Endodermal cell (in vitro differentiated cells): Measurements from ENCODE around the gene MAP7D3. TPM values are rescaled to one million over a fixed set of nuclear protein-coding genes. Genes with fewer than 3 reads are reported as not detected.
A peak's percentile ranks its signal among the peaks of the same experiment; 100 is the strongest.

ENCODE experiments used
- DNase-seq: peaks from one replicate; pipeline ENCODE4 v3.0.0-alpha.2; 2017
- H3K27ac ChIP-seq: 2 replicates; pipeline ENCODE4 v1.5.1; 2013; ENCODE audit warnings: mild to moderate bottlenecking, low read depth, low read length, moderate library complexity
- H3K27me3 ChIP-seq: 2 replicates; pipeline ENCODE4 v1.6.1; 2013; ENCODE audit warnings: mild to moderate bottlenecking, low read length, moderate library complexity; ENCODE audit not compliant: insufficient read depth, control insufficient read depth, poor library complexity, severe bottlenecking
- H3K36me3 ChIP-seq: 2 replicates; pipeline ENCODE4 v1.7.0; 2013; ENCODE audit warnings: mild to moderate bottlenecking, low read length, moderate library complexity; ENCODE audit not compliant: control insufficient read depth, insufficient read depth
- H3K4me1 ChIP-seq: one replicate; pipeline ENCODE4 v1.7.0; 2013; ENCODE audit warnings: low read length; ENCODE audit not compliant: control insufficient read depth, insufficient read depth
- H3K4me3 ChIP-seq: 2 replicates; pipeline ENCODE4 v1.5.1; 2013; ENCODE audit warnings: mild to moderate bottlenecking, low read length, moderate library complexity
- H3K9ac ChIP-seq: 2 replicates; pipeline ENCODE4 v1.6.1; 2013; ENCODE audit warnings: mild to moderate bottlenecking, low read length, moderate library complexity; ENCODE audit not compliant: poor library complexity, severe bottlenecking; ENCODE audit errors: extremely low read depth
- H3K9me3 ChIP-seq: 2 replicates; pipeline ENCODE4 v1.6.1; 2013; ENCODE audit warnings: mild to moderate bottlenecking, low read length, moderate library complexity; ENCODE audit not compliant: control insufficient read depth
- H3K27ac Mint-ChIP-seq: 2 replicates; pipeline ENCODE4 v1.8.0; 2020; ENCODE audit warnings: mixed read lengths
- H3K27me3 Mint-ChIP-seq: 2 replicates; pipeline ENCODE4 v1.8.0; 2021; ENCODE audit warnings: mild to moderate bottlenecking, mixed read lengths; ENCODE audit not compliant: insufficient read depth
- H3K36me3 Mint-ChIP-seq: 2 replicates; pipeline ENCODE4 v1.8.0; 2020; ENCODE audit warnings: low read depth, mixed read lengths
- H3K4me1 Mint-ChIP-seq: 2 replicates; pipeline ENCODE4 v1.8.0; 2020; ENCODE audit warnings: mixed read lengths
- H3K4me3 Mint-ChIP-seq: 2 replicates; pipeline ENCODE4 v1.8.0; 2020; ENCODE audit warnings: mild to moderate bottlenecking, moderate library complexity, mixed read lengths
- H3K9me3 Mint-ChIP-seq: 2 replicates; pipeline ENCODE4 v1.8.0; 2020; ENCODE audit warnings: mild to moderate bottlenecking, mixed read lengths
- WGBS, 2 experiments: methylation state at CpG; one replicate each; pipeline versions ENCODE4 v1.1.5 to v1.1.7; 2013; ENCODE audit warnings: missing lambda C conversion rate in 2 of 2, mixed read lengths in 1 of 2; ENCODE audit not compliant: insufficient coverage in 1 of 2, insufficient read length in 1 of 2; 5-methylcytosine and 5-hydroxymethylcytosine counted together
- total RNA-seq, 2 donors: library from RNA; stranded (reverse); fragmentation: NEBNext Ultra II Directional in 1 of 2; extraction: Animal tissue kit (Norgen Biotek cat#: 25700) in 1 of 2; gene quantifications; 2 replicates in 1 of 2; 3 replicates in 1 of 2; pipeline ENCODE4 v1.2.1, GENCODE V29; 2021
- TF ChIP-seq, protein P1 (sequence below): fragments of 200-600 bp; sonication (generic); conservative IDR thresholded peaks from 2 replicates; pipeline ENCODE4 v1.5.0; 2021; ENCODE audit warnings: antibody characterized with exemption, mild to moderate bottlenecking

MAP7D3 gene
- total RNA-seq, 2 donors from 2014 or later, result 12.3 to 14.2 TPM

DNA sequence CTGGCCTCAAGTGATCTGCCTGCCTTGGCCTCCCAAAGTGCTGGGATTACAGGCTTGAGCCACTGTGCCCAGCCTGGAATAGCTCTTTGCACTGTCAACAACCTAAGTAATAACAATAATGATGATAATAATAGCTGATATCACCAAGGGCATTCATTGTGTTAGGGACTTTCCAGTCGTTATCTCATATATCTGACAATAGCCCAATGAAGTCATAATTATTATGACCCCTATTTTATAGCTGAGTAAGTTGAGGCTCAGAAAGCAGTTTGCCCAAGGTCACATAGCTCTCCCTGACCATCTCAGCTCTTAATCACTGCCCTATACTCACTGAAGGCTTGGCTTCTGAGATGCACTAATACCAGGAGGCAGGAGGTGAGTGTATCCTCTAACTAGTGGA lies 18.7 kb upstream of the MAP7D3 start:
- H3K27ac Mint-ChIP-seq, result no peak overlapping the region
- TF ChIP-seq, protein P1, sequence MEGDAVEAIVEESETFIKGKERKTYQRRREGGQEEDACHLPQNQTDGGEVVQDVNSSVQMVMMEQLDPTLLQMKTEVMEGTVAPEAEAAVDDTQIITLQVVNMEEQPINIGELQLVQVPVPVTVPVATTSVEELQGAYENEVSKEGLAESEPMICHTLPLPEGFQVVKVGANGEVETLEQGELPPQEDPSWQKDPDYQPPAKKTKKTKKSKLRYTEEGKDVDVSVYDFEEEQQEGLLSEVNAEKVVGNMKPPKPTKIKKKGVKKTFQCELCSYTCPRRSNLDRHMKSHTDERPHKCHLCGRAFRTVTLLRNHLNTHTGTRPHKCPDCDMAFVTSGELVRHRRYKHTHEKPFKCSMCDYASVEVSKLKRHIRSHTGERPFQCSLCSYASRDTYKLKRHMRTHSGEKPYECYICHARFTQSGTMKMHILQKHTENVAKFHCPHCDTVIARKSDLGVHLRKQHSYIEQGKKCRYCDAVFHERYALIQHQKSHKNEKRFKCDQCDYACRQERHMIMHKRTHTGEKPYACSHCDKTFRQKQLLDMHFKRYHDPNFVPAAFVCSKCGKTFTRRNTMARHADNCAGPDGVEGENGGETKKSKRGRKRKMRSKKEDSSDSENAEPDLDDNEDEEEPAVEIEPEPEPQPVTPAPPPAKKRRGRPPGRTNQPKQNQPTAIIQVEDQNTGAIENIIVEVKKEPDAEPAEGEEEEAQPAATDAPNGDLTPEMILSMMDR, result no peak
- Histone ChIP-seq H3K27me3 (no peaks in the 10 kb centered on the region), H3K27ac (no peak overlapping the region), H3K4me1 (no peaks in the 10 kb centered on the region), H3K4me3 (no peak overlapping the region), H3K36me3 (no peaks in the 10 kb centered on the region), H3K9ac (no peak overlapping the region), H3K9me3 (no peaks in the 10 kb centered on the region)
- no peak overlapping the region for H3K4me3 Mint-ChIP-seq
- H3K36me3 Mint-ChIP-seq, result no peaks in the 10 kb centered on the region
- H3K4me1 Mint-ChIP-seq, result no peaks in the 10 kb centered on the region
- WGBS, 2 experiments, result no CpG with 5 or more reads among the region's 1 CpG
- DNase-seq, result no peak
- peaks cover 40% of the 10 kb centered on the region for H3K9me3 Mint-ChIP-seq
- no peaks in the 10 kb centered on the region for H3K27me3 Mint-ChIP-seq

DNA sequence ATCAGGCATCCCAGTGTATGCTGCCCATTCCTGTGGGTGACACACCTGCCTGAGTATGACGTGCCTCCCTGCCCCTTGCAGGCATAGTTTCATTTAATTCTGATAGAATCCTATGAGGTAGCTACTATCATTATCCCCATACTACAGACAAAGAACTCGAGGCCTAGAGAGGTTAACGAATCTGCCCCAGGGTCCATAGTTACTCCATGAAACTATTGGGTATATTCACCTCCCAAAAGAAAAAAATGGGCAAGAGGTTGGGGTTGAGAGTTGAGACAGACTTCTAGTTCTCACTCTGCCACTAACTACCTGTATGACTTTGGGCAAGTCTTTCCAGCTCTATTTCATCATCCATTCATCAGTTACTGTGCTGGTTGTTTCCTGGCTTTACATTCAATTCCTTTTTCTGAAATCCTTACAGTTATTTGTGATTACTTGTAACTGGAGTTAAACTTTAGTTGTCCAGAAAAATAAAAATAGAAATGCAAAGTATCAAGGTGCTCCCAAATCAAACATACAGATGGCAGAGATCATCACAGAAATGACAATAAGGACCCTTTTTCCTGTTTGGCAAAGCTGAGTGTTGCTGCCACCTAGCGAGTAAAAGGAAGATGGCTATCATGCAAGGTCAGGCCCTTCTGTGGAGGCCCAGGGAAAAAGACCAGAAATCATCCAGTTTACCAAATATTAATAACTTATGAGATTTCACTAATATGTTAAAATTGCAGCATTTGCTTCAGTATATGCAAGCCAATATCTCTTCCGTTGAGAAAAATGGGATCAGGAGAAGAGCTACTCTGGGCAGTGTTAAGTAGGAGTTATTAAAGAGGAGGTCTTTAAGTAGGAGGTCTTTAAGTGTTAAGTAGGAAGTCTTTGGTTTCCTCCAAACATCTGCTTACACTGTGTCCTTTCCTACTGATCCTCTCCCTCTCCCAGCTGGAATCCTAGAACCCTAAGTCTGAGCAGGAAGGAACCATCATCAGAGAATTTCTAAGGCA lies 17.1 kb upstream of the MAP7D3 start:
- Mint-ChIP-seq H3K36me3 (no peaks in the 10 kb centered on the region), H3K9me3 (peaks cover 45% of the 10 kb centered on the region), H3K4me1 (no peaks in the 10 kb centered on the region), H3K27ac (no peak overlapping the region), H3K27me3 (no peaks in the 10 kb centered on the region), H3K4me3 (no peak overlapping the region)
- Histone ChIP-seq H3K4me3 (no peak overlapping the region), H3K4me1 (no peaks in the 10 kb centered on the region), H3K9me3 (no peaks in the 10 kb centered on the region), H3K27me3 (no peaks in the 10 kb centered on the region), H3K36me3 (no peaks in the 10 kb centered on the region), H3K9ac (no peak overlapping the region), H3K27ac (no peak overlapping the region)
- peak; percentile 68 for DNase-seq
- TF ChIP-seq, protein P1, result peak; percentile 80
- 47% methylated on average over 4 of the region's 5 CpGs; no CpG with 5 or more reads in 1 of the 2 experiments for WGBS, 2 experiments

DNA sequence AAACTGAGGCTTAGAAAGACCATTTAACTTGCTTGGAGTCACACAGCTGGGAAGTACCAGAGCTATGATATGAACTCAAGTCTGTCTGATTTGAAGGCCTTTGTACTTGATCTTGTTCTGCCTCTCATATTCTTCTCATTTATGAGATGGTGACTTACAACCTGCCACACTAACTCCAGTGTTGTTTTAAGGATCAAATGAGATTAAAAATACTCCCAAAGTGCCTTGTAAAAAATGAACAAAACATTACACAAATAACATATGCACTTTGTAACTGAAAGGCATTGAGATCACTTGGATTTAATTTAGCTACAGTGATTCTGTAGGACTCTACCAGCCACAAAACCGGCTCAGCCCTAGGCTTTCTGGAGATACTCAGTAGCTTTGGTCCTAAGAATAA lies 15.6 kb upstream of the MAP7D3 start:
- no peak overlapping the region for H3K27ac Mint-ChIP-seq
- no peaks in the 10 kb centered on the region for H3K27me3 Mint-ChIP-seq
- no peak for DNase-seq
- WGBS, 2 experiments, result 89% methylated on average over 1 of the region's 1 CpG; no CpG with 5 or more reads in 1 of the 2 experiments
- Histone ChIP-seq H3K4me1 (no peaks in the 10 kb centered on the region), H3K27ac (no peak overlapping the region), H3K4me3 (no peak overlapping the region), H3K9ac (no peak overlapping the region), H3K9me3 (no peaks in the 10 kb centered on the region), H3K27me3 (no peaks in the 10 kb centered on the region), H3K36me3 (no peaks in the 10 kb centered on the region)
- TF ChIP-seq, protein P1, result no peak
- no peaks in the 10 kb centered on the region for H3K36me3 Mint-ChIP-seq
- H3K4me1 Mint-ChIP-seq, result no peaks in the 10 kb centered on the region
- H3K4me3 Mint-ChIP-seq, result no peak overlapping the region
- peaks cover 48% of the 10 kb centered on the region for H3K9me3 Mint-ChIP-seq
